Muscle of leg (tissue), 11 donors: ENCODE data around the gene RPH3AL. TPM values are rescaled to one million over a fixed set of nuclear protein-coding genes. Genes with fewer than 3 reads are reported as not detected.
A peak's percentile ranks its signal among the peaks of the same experiment; 100 is the strongest.

Source experiments
- DNase-seq: peaks from one replicate; pipeline ENCODE4 v3.0.0; 2013
- H3K27ac ChIP-seq: one replicate; pipeline ENCODE4 v1.5.1; 2013; ENCODE audit warnings: mild to moderate bottlenecking, low read length, control low read depth
- H3K27me3 ChIP-seq: one replicate; pipeline ENCODE4 v1.6.1; 2013; ENCODE audit warnings: low read length; ENCODE audit not compliant: control insufficient read depth, insufficient read depth
- H3K36me3 ChIP-seq: one replicate; pipeline ENCODE4 v1.6.1; 2013; ENCODE audit warnings: low read length; ENCODE audit not compliant: control insufficient read depth, insufficient read depth
- H3K4me1 ChIP-seq: one replicate; pipeline ENCODE4 v1.6.1; 2013; ENCODE audit warnings: low read length; ENCODE audit not compliant: control insufficient read depth, insufficient read depth
- H3K4me3 ChIP-seq: one replicate; pipeline ENCODE4 v1.5.1; 2013; ENCODE audit warnings: low read length, control low read depth
- H3K9me3 ChIP-seq: replicated peaks from 2 replicates; pipeline ENCODE4 v1.6.1; 2013; ENCODE audit warnings: low read depth, low read length; ENCODE audit not compliant: control insufficient read depth
- WGBS: methylation state at CpG from one replicate; pipeline ENCODE4 v1.1.5; 2013; ENCODE audit warnings: missing lambda C conversion rate; ENCODE audit not compliant: insufficient coverage; 5-methylcytosine and 5-hydroxymethylcytosine counted together
- polyA plus RNA-seq, 8 donors: library from polyadenylated mRNA; unstranded; fragments of 120-200 nt; gene quantifications; one replicate each; pipeline versions ENCODE4 v1.2.1 to v1.2.3, GENCODE V29; 2013; ENCODE audit warnings: inconsistent platforms in 1 of 8, low replicate concordance in 1 of 8; ENCODE audit not compliant: insufficient read length in 8 of 8, insufficient read depth in 1 of 8
- total RNA-seq: library from RNA; stranded (reverse); fragments of 120-200 nt; gene quantifications from one replicate; pipeline ENCODE4 v1.2.4, GENCODE V29; 2013

Gene RPH3AL
- total and polyA plus RNA-seq, 9 donors, result 3.0 to 6.1 (median 4.8) TPM

DNA sequence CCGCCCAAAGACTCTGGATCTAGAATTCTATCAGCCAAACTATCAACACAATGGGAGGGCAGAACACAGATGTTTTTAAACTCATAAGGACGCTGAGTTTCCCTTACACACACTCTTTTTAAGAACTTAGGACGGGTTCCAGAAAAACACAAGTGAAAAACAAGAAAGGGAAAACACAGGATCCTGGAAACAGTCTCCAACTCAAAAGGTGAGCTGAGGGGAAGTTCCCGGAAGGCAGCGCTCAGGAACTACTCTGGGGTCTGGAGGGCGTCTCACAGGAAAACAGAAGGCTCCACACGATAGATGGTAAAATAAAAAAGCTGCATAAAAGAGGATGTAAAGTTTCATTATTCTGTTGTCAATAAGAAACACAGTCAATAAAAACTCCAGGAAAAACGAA lies 91.0 kb downstream of the RPH3AL start:
- peaks cover 5% of the 10 kb centered on the region for H3K36me3 ChIP-seq
- H3K27me3 ChIP-seq, result peaks cover 2% of the 10 kb centered on the region
- no peaks in the 10 kb centered on the region for H3K9me3 ChIP-seq
- WGBS, result 72% methylated on average over 4 of the region's 8 CpGs
- H3K4me1 ChIP-seq, result peaks cover 24% of the 10 kb centered on the region
- H3K27ac ChIP-seq, result peak overlapping the region; percentile 78
- no peak overlapping the region for H3K4me3 ChIP-seq
- DNase-seq, result peak; percentile 52

DNA sequence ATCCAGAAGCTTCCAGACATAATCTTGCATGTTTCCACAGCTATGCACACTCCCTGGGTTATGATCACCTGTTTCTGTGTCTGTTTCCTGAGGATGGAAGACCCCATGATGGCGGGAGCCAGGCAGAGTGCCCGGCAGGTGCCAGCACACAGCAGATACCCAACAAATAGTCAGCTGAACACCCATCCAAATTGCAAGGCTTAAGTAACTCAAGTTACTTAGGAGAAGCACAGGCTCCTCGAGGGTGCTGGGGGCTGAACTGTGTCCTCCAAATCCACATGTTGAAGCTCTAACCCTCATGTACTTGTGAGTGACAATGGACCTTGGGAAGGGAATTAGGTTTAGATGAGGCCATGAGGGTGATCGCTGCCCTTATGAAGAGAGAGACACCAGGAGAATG lies 91.7 kb downstream of the RPH3AL start:
- Histone ChIP-seq H3K27me3 (peaks cover 2% of the 10 kb centered on the region), H3K36me3 (peaks cover 5% of the 10 kb centered on the region), H3K4me1 (peaks cover 20% of the 10 kb centered on the region), H3K9me3 (no peaks in the 10 kb centered on the region), H3K27ac (peak overlapping the region; percentile 78), H3K4me3 (no peak overlapping the region)
- DNase-seq, result no peak
- WGBS, result 100% methylated on average over 1 of the region's 4 CpGs

DNA sequence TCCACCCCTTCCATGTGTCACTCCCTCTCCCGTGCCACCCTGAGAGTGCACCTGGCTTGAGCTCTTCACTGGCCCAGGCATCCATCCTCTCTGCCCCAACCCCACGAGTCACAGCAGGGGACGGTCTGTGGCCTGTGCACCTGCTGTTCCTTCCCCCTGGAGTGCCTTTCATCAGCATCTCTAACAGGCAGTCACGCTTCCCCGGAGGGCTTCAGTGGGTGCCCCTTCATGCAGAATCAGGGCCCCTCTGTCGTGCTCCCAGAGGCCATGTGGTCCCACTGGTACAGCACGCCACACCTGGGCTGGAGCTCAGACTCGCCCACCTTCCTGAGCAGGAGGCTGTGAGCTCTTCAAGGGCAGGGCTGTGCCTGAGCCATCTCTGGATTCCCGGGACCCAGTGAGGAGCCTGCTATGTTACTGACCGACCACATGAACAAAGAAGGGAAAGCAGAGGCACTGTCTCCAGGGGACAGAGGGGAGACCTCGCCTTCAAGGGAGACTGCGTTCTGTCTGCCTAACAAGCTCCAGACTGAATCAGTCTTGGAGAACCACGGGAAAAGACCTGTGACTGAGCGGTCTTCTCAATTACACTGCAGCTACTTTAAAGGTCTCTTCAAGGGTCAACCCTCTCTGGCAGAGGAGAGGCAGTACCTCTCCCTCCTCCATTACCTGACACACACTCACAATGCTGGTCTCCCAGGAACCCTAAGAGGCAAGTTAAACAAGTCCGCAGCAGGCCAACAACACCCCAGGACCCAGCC lies 92.4 kb downstream of the RPH3AL start:
- H3K4me1 ChIP-seq, result peaks cover 20% of the 10 kb centered on the region
- no peak for DNase-seq
- no peak overlapping the region for H3K27ac ChIP-seq
- no peak overlapping the region for H3K4me3 ChIP-seq
- 42% methylated on average over 13 of the region's 15 CpGs for WGBS
- H3K9me3 ChIP-seq, result no peaks in the 10 kb centered on the region
- peaks cover 5% of the 10 kb centered on the region for H3K36me3 ChIP-seq
- H3K27me3 ChIP-seq, result peaks cover 2% of the 10 kb centered on the region

DNA sequence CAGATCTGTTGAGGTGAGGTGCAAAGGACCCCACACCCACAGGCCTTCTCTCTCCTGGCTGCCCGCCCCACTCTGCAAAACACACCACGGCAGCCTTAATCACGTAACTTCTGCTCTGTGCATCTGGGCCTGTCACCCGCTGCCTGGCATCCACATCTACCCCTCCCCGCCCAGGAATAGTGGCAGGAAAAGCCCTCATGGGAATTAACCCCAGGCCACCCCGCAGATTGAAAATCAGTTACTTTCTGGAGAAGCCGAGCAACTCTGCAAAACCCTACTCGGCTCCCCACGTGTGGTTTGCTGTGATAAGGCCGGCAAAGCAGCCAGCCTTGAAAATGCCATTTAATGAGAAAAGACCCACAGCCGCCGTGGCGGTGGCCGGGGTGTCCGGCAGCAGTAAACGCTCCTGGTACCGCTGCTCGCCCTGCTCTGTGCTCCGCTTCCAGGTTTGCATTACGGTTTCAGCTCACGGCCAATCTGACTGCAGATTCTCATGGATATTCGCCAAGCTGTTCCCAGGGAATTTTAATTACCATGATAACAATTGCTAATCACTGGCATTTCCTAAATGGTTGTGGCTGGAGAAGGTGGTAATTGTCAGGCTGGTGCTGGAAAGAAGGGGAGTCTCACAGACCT lies 93.1 kb downstream of the RPH3AL start:
- Histone ChIP-seq H3K27me3 (peaks cover 2% of the 10 kb centered on the region), H3K36me3 (peaks cover 5% of the 10 kb centered on the region), H3K4me1 (peaks cover 20% of the 10 kb centered on the region), H3K9me3 (no peaks in the 10 kb centered on the region), H3K27ac (no peak overlapping the region), H3K4me3 (no peak overlapping the region)
- WGBS, result 48% methylated on average over 20 of the region's 22 CpGs
- no peak for DNase-seq

DNA sequence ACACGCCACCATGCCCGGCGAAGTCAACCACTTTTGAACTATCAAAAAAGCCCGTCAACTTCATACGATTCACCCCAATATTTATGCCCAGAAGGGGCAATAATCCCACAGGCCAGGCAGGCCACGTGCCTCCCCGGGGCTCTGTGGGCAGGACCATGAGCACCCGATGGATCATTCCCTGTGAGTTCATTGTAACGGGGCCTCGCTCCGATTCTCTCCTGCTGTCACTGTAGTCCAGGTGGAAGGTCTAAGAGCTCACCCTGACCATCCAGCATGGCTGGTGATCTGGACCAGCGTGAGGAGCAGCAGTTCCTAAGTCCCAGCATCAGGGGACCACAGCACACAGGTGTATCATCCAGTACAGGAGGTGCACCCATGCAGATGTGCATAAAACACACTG lies 93.7 kb downstream of the RPH3AL start:
- Histone ChIP-seq H3K4me1 (peaks cover 20% of the 10 kb centered on the region), H3K36me3 (peaks cover 5% of the 10 kb centered on the region), H3K27me3 (peaks cover 2% of the 10 kb centered on the region), H3K27ac (no peak overlapping the region), H3K4me3 (no peak overlapping the region), H3K9me3 (no peaks in the 10 kb centered on the region)
- WGBS, result 82% methylated on average over 9 of the region's 12 CpGs
- DNase-seq, result no peak

DNA sequence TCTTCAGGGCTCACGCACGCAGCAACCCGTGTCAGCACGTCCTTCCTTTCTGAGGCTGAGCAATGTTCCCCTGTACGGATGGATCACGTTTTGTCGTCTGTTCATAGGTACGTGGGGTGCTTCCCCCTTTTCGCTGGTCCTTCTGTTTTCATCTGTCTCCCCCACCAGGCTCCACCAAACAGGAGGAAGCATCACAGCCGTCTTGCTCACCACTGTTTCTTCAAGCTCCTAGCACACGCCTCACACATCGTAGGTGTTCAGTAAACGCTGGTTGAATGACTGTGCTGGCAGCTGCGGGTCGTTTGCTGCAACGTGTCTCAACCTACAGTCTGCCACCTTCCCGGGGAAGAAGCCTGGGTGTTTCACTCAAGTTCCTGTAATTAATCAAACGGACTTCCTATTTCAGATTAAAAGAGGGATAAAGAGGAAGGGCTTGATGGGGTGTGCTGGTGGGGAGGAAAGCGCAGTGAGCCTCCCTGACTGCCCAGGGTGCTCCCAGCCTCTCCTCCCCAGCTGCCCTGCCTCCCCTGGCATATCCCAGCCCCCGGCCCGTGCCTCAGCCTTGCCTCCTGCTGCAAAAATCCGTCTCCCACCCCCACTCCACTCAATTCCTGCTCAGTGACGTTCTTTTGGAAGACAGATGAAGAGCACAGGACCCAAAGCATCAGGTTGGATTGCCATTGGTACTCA lies 94.4 kb downstream of the RPH3AL start:
- Histone ChIP-seq H3K9me3 (no peaks in the 10 kb centered on the region), H3K4me1 (peaks cover 20% of the 10 kb centered on the region), H3K4me3 (no peak overlapping the region), H3K36me3 (peaks cover 2% of the 10 kb centered on the region), H3K27me3 (peaks cover 2% of the 10 kb centered on the region), H3K27ac (peak overlapping the region; percentile 21)
- DNase-seq, result no peak
- WGBS, result 67% methylated on average over 20 of the region's 23 CpGs

DNA sequence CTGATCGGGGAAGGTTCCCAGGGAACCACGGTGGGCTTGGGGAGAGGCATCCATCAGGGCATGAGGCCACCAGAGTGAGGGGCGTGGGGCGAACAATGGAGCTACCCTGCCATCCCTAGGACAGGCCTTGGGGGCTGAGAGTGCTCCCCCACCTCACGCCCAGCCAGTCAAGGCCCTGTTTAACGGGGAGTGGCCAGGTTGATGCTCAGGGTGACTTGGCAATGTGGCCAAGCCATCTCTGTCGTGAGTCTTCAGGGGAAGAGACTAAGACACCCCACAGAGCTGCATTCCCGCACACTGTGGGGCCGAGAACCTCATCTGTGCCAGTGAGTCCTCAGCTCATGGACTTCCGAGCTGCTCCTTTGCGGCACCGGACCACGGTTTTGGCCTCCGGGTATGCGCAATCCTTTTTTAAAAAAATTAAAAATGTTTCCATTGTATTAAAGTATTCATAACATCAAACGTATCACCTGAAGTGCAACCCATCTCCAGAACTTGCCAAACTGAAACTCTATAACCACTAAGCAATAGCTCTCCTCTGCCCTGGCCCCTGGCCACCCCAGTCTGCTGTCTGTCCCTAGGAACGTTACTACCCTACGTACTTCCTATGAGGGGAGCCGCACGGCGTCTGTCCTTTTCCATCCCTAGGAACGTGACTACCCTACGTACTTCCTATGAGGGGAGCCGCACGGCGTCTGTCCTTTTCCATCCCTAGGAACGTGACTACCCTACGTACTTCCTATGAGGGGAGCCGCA lies 99.3 kb downstream of the RPH3AL start:
- Histone ChIP-seq H3K36me3 (no peaks in the 10 kb centered on the region), H3K27me3 (no peaks in the 10 kb centered on the region), H3K4me3 (no peak overlapping the region), H3K9me3 (no peaks in the 10 kb centered on the region), H3K27ac (no peak overlapping the region), H3K4me1 (peaks cover 2% of the 10 kb centered on the region)
- no peak for DNase-seq
- WGBS, result 82% methylated on average over 8 of the region's 29 CpGs

DNA sequence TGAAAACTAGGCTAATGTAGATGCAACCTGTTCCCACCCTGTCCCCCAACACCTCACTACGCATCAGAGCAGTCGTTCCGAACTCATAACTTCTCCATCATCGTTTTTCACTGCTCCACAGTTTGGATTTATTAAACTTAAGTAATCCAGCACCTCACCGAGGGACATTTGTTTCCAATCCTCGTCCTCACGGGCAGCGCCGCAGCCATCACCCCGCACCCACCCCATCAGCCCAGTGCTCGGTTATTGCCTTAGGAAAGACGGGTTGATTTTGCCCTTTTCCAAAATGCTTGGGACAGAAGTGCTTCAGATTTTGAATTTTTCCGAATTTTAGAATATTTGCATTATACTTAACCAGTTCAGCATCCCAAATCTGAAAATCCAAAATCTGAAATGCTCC lies 100.2 kb downstream of the RPH3AL start:
- Histone ChIP-seq H3K27ac (no peak overlapping the region), H3K4me1 (peaks cover 2% of the 10 kb centered on the region), H3K9me3 (no peaks in the 10 kb centered on the region), H3K4me3 (no peak overlapping the region), H3K36me3 (no peaks in the 10 kb centered on the region), H3K27me3 (no peaks in the 10 kb centered on the region)
- WGBS, result 84% methylated on average over 7 of the region's 13 CpGs
- no peak for DNase-seq

DNA sequence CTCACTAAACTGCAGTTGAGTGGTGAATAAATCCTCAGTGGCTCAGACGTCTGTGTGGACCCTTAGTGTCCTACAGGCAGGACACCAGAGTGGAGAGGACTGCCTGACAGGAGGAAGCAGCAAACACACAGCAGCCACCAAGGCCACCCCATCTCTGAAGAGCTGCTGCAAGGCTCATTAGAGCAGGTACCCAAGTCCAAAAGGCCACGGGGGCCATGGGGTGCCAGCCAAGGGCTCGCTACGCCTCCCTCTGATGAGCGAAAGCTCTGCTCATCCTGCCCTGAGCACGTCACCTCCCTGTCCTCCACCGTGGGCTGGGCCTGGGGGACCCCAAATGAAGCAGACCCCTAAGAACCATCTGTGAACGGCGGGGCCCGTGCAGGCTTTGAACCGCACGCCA lies 101.1 kb downstream of the RPH3AL start:
- no peak overlapping the region for H3K4me3 ChIP-seq
- WGBS, result 80% methylated on average over 11 of the region's 12 CpGs

More for the DNA sequence above, 101.1 kb downstream of the RPH3AL start:
- no peaks in the 10 kb centered on the region for H3K27me3 ChIP-seq
- no peak overlapping the region for H3K27ac ChIP-seq
- H3K9me3 ChIP-seq, result no peaks in the 10 kb centered on the region
- peaks cover 2% of the 10 kb centered on the region for H3K4me1 ChIP-seq
- DNase-seq, result no peak
- no peaks in the 10 kb centered on the region for H3K36me3 ChIP-seq
